Keratinocyte (primary cell): Measurements from ENCODE around the gene HSF2. TPM values are rescaled to one million over a fixed set of nuclear protein-coding genes. Genes with fewer than 3 reads are reported as not detected.

Source experiments
- DNase-seq: peaks from one replicate; pipeline ENCODE4 v3.0.0-alpha.2; 2011; ENCODE audit warnings: low read depth, missing footprints, low spot score
- FAIRE-seq: peaks from 2 replicates; lab custom pipeline; 2011; peaks lifted over from hg19 to GRCh38; lab: Jason Lieb, UNC
- H2AFZ ChIP-seq: 2 replicates; pipeline ENCODE4 v1.6.0; 2012; ENCODE audit warnings: low read length, control low read depth, inconsistent platforms; ENCODE audit not compliant: control insufficient read depth
- H3K27ac ChIP-seq: 2 replicates; pipeline ENCODE4 v1.5.1; 2011; ENCODE audit warnings: low read length; ENCODE audit not compliant: control insufficient read depth, insufficient read depth
- H3K27me3 ChIP-seq: 3 replicates; pipeline ENCODE4 v1.6.0; 2011; ENCODE audit warnings: low read length; ENCODE audit not compliant: control insufficient read depth, insufficient read depth; ENCODE audit errors: extremely low read depth
- H3K36me3 ChIP-seq, 2 experiments: 2 replicates in 1 of 2; 3 replicates in 1 of 2; pipeline ENCODE4 v1.5.1; 2011; ENCODE audit warnings: low read length in 2 of 2, mild to moderate bottlenecking in 1 of 2; ENCODE audit not compliant: control insufficient read depth in 2 of 2, insufficient read depth in 2 of 2; ENCODE audit errors: extremely low read depth in 1 of 2
- H3K4me1 ChIP-seq: 3 replicates; pipeline ENCODE4 v1.5.1; 2011; ENCODE audit warnings: low read length; ENCODE audit not compliant: control insufficient read depth, insufficient read depth; ENCODE audit errors: extremely low read depth
- H3K4me2 ChIP-seq: 3 replicates; pipeline ENCODE4 v1.6.0; 2011; ENCODE audit warnings: low read depth, low read length; ENCODE audit not compliant: control insufficient read depth, insufficient read depth; ENCODE audit errors: extremely low read depth
- H3K4me3 ChIP-seq, 3 experiments: fragments of 200-600 bp in 1 of 3; sonication (generic) in 1 of 3; 2 replicates in 2 of 3; 3 replicates in 1 of 3; pipeline ENCODE4 v1.5.1; 2011 to 2016; ENCODE audit warnings: low read length in 3 of 3, mild to moderate bottlenecking in 3 of 3, control low read depth in 2 of 3, inconsistent platforms in 1 of 3, low read depth in 1 of 3, mixed read lengths in 1 of 3, mixed run types in 1 of 3, moderate library complexity in 1 of 3; ENCODE audit not compliant: control insufficient read depth in 2 of 3, insufficient read depth in 2 of 3; ENCODE audit errors: extremely low read depth in 1 of 3
- H3K79me2 ChIP-seq: 2 replicates; pipeline ENCODE4 v1.6.0; 2012; ENCODE audit warnings: low read length; ENCODE audit not compliant: control insufficient read depth, insufficient read depth
- H3K9ac ChIP-seq: 3 replicates; pipeline ENCODE4 v1.6.0; 2011; ENCODE audit warnings: low read length; ENCODE audit not compliant: control insufficient read depth, insufficient read depth; ENCODE audit errors: extremely low read depth
- H3K9me1 ChIP-seq: 3 replicates; pipeline ENCODE4 v1.6.0; 2011; ENCODE audit warnings: low read length; ENCODE audit not compliant: control insufficient read depth, insufficient read depth; ENCODE audit errors: extremely low read depth
- H3K9me3 ChIP-seq: 2 replicates; pipeline ENCODE4 v1.5.1; 2012; ENCODE audit warnings: low read depth, low read length; ENCODE audit not compliant: control insufficient read depth
- H4K20me1 ChIP-seq: 3 replicates; pipeline ENCODE4 v1.6.0; 2011; ENCODE audit warnings: low read length; ENCODE audit not compliant: control insufficient read depth, insufficient read depth; ENCODE audit errors: extremely low read depth
- EZH2 ChIP-seq: IDR thresholded peaks from one replicate; pipeline ENCODE4 v1.6.1; 2012; ENCODE audit warnings: inconsistent platforms, mild to moderate bottlenecking, low read length, moderate library complexity
- dilution Hi-C: fragments of 300-500 bp; cut with MboI; formaldehyde crosslinking; loops from one replicate; pipeline ENCODE4 v1.7.0; 2020; ENCODE audit warnings: low sequenced_read_pairs; ENCODE audit not compliant: extremely low pct_ligation_motif_present
- polyA plus RNA-seq, 5 experiments: library from polyadenylated mRNA; depleted of rRNA in 3 of 5; stranded (reverse) in 3 of 5; stranded (forward) in 1 of 5; unstranded in 1 of 5; fragments of >200 nt; gene quantifications; 1 replicate in 1 of 5; 2 replicates in 3 of 5; 3 replicates in 1 of 5; pipeline versions ENCODE4 v1.2.1 to v1.2.3, GENCODE V29; 2011 to 2012; ENCODE audit warnings: missing spikeins in 2 of 5, low read depth in 1 of 5, low replicate concordance in 1 of 5
- TF ChIP-seq, protein P1 (sequence below), 3 experiments: IDR thresholded peaks in 1 of 3; conservative IDR thresholded peaks in 1 of 3; optimal IDR thresholded peaks in 1 of 3; 2 replicates in 2 of 3; 3 replicates in 1 of 3; pipeline versions ENCODE3 to v1.5.1; 2011; ENCODE audit warnings: low read length in 3 of 3, mild to moderate bottlenecking in 3 of 3, moderate library complexity in 2 of 3, control low read depth in 1 of 3, inconsistent platforms in 1 of 3; ENCODE audit not compliant: insufficient read depth in 2 of 3; ENCODE audit errors: extremely low read depth in 1 of 3

Gene HSF2
- polyA plus RNA-seq, 1 donor (not counting 4 experiments of a cell fraction or from before 2014, with no cell fraction given): 22.5 TPM

DNA sequence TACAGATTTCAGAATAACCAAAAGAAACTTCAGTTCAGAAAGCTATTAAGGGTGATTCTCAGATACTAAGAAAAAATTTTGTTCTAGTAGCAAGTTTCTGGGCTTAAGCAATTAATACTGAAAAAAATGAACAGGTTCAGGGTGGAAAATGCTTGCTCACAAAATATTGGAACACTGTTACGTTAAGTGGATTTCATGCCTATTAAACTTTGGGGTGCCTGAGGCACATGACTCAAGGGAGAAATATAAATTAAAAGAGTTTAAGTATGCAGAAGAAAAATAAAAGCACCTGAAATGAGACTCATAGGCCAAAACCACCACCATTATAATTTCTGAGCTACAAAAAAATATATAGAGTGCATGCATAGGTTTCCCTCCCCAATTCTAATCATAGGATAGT, 32.3 kb upstream of the HSF2 start:
- DNase-seq (no peak), FAIRE-seq (no peak)
- Histone ChIP-seq H4K20me1 (no peaks in the 10 kb centered on the region), H3K4me2 (no peak overlapping the region), H3K4me1 (no peaks in the 10 kb centered on the region), H3K27me3 (no peaks in the 10 kb centered on the region), H3K9me1 (no peaks in the 10 kb centered on the region), H3K36me3 (no peaks in the 10 kb centered on the region), H3K79me2 (no peaks in the 10 kb centered on the region), H2AFZ (no peak overlapping the region), H3K9me3 (no peaks in the 10 kb centered on the region), H3K9ac (no peak overlapping the region), H3K4me3 (no peak overlapping the region), H3K27ac (no peak overlapping the region)
- dilution Hi-C loops: no loop called here
- no peak for TF ChIP-seq EZH2
- TF ChIP-seq, protein P1, sequence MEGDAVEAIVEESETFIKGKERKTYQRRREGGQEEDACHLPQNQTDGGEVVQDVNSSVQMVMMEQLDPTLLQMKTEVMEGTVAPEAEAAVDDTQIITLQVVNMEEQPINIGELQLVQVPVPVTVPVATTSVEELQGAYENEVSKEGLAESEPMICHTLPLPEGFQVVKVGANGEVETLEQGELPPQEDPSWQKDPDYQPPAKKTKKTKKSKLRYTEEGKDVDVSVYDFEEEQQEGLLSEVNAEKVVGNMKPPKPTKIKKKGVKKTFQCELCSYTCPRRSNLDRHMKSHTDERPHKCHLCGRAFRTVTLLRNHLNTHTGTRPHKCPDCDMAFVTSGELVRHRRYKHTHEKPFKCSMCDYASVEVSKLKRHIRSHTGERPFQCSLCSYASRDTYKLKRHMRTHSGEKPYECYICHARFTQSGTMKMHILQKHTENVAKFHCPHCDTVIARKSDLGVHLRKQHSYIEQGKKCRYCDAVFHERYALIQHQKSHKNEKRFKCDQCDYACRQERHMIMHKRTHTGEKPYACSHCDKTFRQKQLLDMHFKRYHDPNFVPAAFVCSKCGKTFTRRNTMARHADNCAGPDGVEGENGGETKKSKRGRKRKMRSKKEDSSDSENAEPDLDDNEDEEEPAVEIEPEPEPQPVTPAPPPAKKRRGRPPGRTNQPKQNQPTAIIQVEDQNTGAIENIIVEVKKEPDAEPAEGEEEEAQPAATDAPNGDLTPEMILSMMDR (optimal IDR thresholded peaks at IDR 0.05 in 1 of 3, IDR thresholded peaks at IDR 0.05 in 1 of 3, conservative IDR thresholded peaks at IDR 0.05 in 1 of 3; ENCODE audit: extremely low read depth in 1 of 3, insufficient read depth in 2 of 3, low read length in 3 of 3): no peak

DNA sequence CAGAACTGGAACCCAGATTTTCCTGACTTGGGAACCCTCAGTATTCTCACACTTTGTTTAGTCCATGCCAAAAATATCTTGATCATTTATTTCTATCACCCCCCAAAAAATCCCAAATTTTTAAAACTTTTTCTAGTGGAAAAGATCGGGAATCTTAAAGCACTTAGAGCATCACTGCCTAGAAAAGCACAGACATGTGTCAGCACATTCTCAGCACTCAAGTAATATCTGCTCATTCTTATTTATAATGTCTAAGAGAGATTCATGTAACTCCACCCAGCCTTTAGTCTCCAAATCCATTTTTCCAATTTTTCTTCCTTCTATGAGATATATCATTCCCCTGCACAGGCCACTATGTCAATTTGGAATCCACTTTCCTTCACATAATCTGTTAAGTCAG, 29.9 kb upstream of the HSF2 start:
- FAIRE-seq (no peak), DNase-seq (no peak)
- no peak for TF ChIP-seq EZH2
- TF ChIP-seq, protein P1 (optimal IDR thresholded peaks at IDR 0.05 in 1 of 3, IDR thresholded peaks at IDR 0.05 in 1 of 3, conservative IDR thresholded peaks at IDR 0.05 in 1 of 3; ENCODE audit: extremely low read depth in 1 of 3, insufficient read depth in 2 of 3, low read length in 3 of 3): no peak
- Histone ChIP-seq H3K9me1 (no peaks in the 10 kb centered on the region), H3K4me1 (no peaks in the 10 kb centered on the region), H3K27me3 (no peaks in the 10 kb centered on the region), H3K27ac (no peak overlapping the region), H3K4me3 (no peak overlapping the region), H3K9ac (no peak overlapping the region), H3K79me2 (no peaks in the 10 kb centered on the region), H4K20me1 (no peaks in the 10 kb centered on the region), H3K36me3 (no peaks in the 10 kb centered on the region), H2AFZ (no peak overlapping the region), H3K4me2 (no peak overlapping the region), H3K9me3 (no peaks in the 10 kb centered on the region)
- dilution Hi-C loops: no loop called here
